Ascending aorta (tissue), 2 donors: ENCODE results near the gene CDC14A. TPM values are rescaled to one million over a fixed set of nuclear protein-coding genes. Genes with fewer than 3 reads are reported as not detected.
"Not testable (repeated sequence)": the region's sequence is repeated elsewhere in the genome, so short reads cannot be mapped to it uniquely, and the experiment has no call there.

Source experiments
- DNase-seq, 2 donors: peaks; one replicate each; pipeline ENCODE4 v3.0.0-alpha.2; 2019; ENCODE audit warnings: low spot score in 2 of 2
- H3K27ac ChIP-seq, 2 donors: fragments of 200-600 bp; sonication (generic); one replicate each; pipeline ENCODE4 v1.5.1; 2016 to 2017; ENCODE audit warnings: mild to moderate bottlenecking in 1 of 2
- H3K27me3 ChIP-seq: fragments of 200-600 bp; sonication (generic); one replicate; pipeline ENCODE4 v1.5.1; 2017
- H3K36me3 ChIP-seq, 2 donors: fragments of 200-600 bp; sonication (generic); one replicate each; pipeline ENCODE4 v1.5.1; 2016
- H3K4me1 ChIP-seq, 2 donors: fragments of 200-600 bp; sonication (generic); one replicate each; pipeline ENCODE4 v1.5.1; 2016 to 2017; ENCODE audit warnings: mild to moderate bottlenecking in 1 of 2
- H3K4me3 ChIP-seq, 2 donors: fragments of 200-600 bp; sonication (generic); one replicate each; pipeline ENCODE4 v1.5.1; 2016 to 2017; ENCODE audit warnings: mild to moderate bottlenecking in 1 of 2
- H3K9me3 ChIP-seq, 2 donors: fragments of 200-600 bp; sonication (generic); one replicate each; pipeline ENCODE4 v1.5.1; 2016
- intact Hi-C: fragments of 100-400 bp; cut with DNase I; formaldehyde crosslinking; loops from one replicate; pipeline ENCODE4 v1.15.1; 2023
- total RNA-seq: library from RNA; depleted of rRNA; stranded (reverse); fragments of >200 nt; gene quantifications from one replicate; pipeline ENCODE4 v1.1.0, GENCODE V29; 2016
- TF ChIP-seq, protein P1 (sequence below), 3 experiments: fragments of 200-600 bp in 2 of 3; fragments of 450-650 bp in 1 of 3; sonication (generic) in 2 of 3; IDR thresholded peaks; one replicate each; pipeline ENCODE4 v1.5.1; 2016 to 2019; ENCODE audit warnings: antibody characterized with exemption in 3 of 3, mild to moderate bottlenecking in 1 of 3, moderate library complexity in 1 of 3

The CDC14A gene
- total RNA-seq, 1 donor from 2014 or later: 2.0 TPM

DNA sequence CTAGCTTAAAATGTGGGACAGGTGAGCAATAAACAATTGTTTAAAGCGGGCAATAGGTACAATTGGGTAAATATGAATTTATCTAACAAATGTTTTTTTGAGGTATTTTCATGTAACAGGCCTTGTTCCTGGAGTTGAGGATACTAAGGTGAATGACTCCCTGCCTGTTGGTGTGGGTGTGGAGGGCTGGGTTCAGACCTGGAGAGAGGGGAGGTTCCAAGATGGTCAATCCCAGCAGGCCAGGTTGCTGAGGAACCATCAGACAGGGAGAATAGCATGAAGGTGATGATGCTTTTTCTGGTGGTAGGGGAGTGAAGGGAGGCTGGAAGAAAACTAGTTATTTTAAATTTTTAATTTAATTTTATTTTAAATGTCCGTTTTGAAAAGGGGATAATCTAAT is 46.3 kb downstream of the CDC14A start:
- H3K4me3 ChIP-seq: no peak overlapping the region
- no peak overlapping the region for H3K27ac ChIP-seq
- TF ChIP-seq, protein P1, sequence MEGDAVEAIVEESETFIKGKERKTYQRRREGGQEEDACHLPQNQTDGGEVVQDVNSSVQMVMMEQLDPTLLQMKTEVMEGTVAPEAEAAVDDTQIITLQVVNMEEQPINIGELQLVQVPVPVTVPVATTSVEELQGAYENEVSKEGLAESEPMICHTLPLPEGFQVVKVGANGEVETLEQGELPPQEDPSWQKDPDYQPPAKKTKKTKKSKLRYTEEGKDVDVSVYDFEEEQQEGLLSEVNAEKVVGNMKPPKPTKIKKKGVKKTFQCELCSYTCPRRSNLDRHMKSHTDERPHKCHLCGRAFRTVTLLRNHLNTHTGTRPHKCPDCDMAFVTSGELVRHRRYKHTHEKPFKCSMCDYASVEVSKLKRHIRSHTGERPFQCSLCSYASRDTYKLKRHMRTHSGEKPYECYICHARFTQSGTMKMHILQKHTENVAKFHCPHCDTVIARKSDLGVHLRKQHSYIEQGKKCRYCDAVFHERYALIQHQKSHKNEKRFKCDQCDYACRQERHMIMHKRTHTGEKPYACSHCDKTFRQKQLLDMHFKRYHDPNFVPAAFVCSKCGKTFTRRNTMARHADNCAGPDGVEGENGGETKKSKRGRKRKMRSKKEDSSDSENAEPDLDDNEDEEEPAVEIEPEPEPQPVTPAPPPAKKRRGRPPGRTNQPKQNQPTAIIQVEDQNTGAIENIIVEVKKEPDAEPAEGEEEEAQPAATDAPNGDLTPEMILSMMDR (IDR thresholded peaks at IDR 0.05): no peak
- DNase-seq: no peak
- H3K36me3 ChIP-seq: no peaks in the 10 kb centered on the region
- intact Hi-C loops: no loop called here
- no peaks in the 10 kb centered on the region for H3K27me3 ChIP-seq
- H3K4me1 ChIP-seq: no peaks in the 10 kb centered on the region
- no peaks in the 10 kb centered on the region for H3K9me3 ChIP-seq

DNA sequence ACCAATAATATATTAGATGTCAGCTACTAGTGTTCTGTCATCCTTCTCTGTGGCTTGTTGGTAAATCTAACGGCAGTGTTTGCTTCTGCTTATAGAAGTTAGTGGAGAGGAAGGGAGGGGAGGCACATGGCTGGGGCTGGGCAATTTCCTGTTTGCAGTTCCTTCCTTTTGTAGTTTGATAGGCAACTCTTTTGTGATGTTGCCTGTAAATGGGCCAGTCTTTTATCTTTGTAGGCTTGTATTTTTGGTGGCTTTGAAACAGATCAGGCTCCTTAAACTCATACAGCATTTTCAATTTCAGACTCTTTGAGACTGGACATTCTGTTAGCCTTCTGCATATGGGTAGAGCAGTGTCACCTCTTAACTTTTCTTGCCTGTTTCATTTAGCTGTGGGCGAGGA is 48.1 kb downstream of the CDC14A start:
- no peaks in the 10 kb centered on the region for H3K4me1 ChIP-seq
- H3K4me3 ChIP-seq: no peak overlapping the region
- no peaks in the 10 kb centered on the region for H3K36me3 ChIP-seq
- intact Hi-C loops: no loop called here
- H3K9me3 ChIP-seq: no peaks in the 10 kb centered on the region
- DNase-seq: no peak
- H3K27ac ChIP-seq: no peak overlapping the region
- H3K27me3 ChIP-seq: no peaks in the 10 kb centered on the region
- TF ChIP-seq, protein P1 (IDR thresholded peaks at IDR 0.05): no peak

DNA sequence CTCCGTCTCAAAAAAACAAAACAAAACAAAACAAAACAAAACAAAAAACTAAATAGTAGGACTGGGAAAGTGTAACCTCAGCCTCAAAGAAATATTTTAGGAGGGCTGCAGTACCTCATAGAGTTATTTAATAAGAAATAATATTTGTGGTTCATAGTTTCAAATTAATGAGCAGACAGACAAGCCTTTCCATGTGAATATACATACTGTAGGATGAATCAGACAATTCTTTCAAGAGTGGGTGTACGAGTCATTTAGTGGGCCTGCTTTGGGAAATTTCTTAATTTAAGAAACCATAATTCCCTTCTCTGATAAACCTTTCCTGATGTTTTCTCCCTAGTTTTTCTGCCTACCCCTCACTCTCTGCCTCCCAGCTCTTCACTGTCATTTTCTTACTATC is 52.5 kb downstream of the CDC14A start:
- TF ChIP-seq, protein P1 (IDR thresholded peaks at IDR 0.05): no peak
- Histone ChIP-seq H3K27ac (no peak overlapping the region), H3K4me1 (no peaks in the 10 kb centered on the region), H3K36me3 (no peaks in the 10 kb centered on the region), H3K4me3 (no peak overlapping the region), H3K9me3 (no peaks in the 10 kb centered on the region), H3K27me3 (no peaks in the 10 kb centered on the region)
- no peak for DNase-seq
- intact Hi-C loops: no loop called here

DNA sequence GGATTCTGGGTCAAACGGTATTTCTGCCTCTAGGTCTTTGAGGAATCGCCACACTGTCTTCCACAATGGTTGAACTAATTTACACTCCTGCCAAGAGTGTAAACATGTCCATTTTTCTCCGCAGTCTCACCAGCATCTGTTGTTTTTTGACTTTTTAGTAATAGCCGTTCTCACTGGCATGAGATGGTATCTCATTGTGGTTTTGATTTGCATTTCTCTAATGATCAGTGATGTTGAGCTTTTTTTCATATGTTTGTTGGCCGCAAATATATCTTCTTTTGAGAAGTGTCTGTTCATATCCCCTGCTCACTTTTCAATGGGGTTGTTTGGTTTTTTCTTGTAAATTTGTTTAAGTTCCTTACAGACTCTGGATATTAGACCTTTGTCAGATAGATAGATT is 53.6 kb downstream of the CDC14A start:
- DNase-seq, H3K27me3 ChIP-seq, intact Hi-C loops, H3K9me3 ChIP-seq, H3K4me1 ChIP-seq, H3K4me3 ChIP-seq, H3K36me3 ChIP-seq, H3K27ac ChIP-seq: not testable (repeated sequence)

DNA sequence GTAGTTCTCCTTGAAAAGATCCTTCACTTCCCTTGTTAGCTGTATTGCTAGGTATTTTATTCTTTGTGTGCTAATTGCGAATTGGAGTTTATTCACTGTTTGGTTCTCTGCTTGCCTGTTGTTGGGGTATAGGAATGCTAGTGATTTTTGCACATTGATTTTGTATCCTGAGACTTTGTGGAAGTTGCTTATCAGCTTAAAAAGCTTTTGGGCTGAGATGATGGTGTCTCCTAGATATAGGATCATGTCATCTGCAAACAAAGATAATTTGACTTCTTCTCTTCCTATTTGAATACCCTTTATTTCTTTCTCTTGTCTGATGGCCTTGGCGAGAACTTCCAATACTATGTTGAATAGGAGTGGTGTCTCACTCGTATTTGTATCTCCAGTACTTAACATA is 55.1 kb downstream of the CDC14A start:
- H3K4me3 ChIP-seq, DNase-seq, H3K9me3 ChIP-seq, intact Hi-C loops, H3K27me3 ChIP-seq, H3K4me1 ChIP-seq, H3K36me3 ChIP-seq, H3K27ac ChIP-seq: not testable (repeated sequence)

DNA sequence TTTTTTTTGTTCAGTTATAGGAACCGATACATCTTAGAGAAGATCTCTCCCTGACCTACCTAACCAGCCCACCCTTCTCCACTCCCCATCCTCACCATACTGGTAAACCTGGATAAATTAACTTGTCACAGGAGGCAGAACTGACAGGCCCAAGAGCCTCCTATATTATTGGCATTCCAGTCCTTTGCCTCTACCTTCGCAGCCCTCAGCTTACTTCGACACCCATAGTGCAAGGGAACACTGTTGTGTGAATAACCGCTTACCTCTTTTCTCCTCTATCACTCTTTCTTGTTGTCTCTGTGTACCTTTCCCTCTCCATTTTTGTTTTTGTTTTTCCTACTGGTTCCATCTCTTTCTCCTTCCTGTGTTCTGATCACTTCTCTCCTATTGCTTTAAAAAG is 58.7 kb downstream of the CDC14A start:
- Histone ChIP-seq H3K9me3 (no peaks in the 10 kb centered on the region), H3K27ac (no peak overlapping the region), H3K27me3 (no peaks in the 10 kb centered on the region), H3K4me3 (no peak overlapping the region), H3K36me3 (no peaks in the 10 kb centered on the region), H3K4me1 (no peaks in the 10 kb centered on the region)
- intact Hi-C loops: no loop called here
- DNase-seq: no peak
- TF ChIP-seq, protein P1 (IDR thresholded peaks at IDR 0.05): no peak

DNA sequence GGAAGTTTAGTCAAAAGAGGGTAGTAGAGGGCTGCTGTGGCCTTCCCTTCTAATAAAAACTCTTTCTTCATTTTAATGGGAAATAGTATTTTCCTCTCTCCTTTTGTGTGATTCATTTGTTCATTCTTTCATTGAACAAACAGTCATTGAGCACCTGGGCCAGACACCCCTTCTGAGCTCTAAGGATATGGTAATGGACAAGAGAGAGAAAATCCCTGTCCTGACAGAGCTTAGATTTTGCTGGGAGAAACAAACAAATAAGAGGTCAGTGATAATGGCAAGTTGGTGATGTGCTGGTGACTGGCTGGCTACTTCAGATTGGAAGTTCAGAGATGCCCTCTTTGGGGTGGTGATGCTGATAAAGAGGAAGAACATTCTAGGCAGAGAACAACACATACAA is 59.3 kb downstream of the CDC14A start:
- Histone ChIP-seq H3K9me3 (no peaks in the 10 kb centered on the region), H3K4me1 (no peaks in the 10 kb centered on the region), H3K36me3 (no peaks in the 10 kb centered on the region), H3K4me3 (no peak overlapping the region), H3K27me3 (no peaks in the 10 kb centered on the region), H3K27ac (no peak overlapping the region)
- TF ChIP-seq, protein P1 (IDR thresholded peaks at IDR 0.05): no peak
- DNase-seq: no peak
- intact Hi-C loops: no loop called here
